ENCODE results near the gene TBX2. TPM values are rescaled to one million over a fixed set of nuclear protein-coding genes. Genes with fewer than 3 reads are reported as not detected.

TBX2 gene
- total and polyA plus RNA-seq, 2 of the 13 experiments (the other 11 are each of a cell fraction or from before 2014, with no cell fraction given) = 2.8 to 15.3 TPM

DNA sequence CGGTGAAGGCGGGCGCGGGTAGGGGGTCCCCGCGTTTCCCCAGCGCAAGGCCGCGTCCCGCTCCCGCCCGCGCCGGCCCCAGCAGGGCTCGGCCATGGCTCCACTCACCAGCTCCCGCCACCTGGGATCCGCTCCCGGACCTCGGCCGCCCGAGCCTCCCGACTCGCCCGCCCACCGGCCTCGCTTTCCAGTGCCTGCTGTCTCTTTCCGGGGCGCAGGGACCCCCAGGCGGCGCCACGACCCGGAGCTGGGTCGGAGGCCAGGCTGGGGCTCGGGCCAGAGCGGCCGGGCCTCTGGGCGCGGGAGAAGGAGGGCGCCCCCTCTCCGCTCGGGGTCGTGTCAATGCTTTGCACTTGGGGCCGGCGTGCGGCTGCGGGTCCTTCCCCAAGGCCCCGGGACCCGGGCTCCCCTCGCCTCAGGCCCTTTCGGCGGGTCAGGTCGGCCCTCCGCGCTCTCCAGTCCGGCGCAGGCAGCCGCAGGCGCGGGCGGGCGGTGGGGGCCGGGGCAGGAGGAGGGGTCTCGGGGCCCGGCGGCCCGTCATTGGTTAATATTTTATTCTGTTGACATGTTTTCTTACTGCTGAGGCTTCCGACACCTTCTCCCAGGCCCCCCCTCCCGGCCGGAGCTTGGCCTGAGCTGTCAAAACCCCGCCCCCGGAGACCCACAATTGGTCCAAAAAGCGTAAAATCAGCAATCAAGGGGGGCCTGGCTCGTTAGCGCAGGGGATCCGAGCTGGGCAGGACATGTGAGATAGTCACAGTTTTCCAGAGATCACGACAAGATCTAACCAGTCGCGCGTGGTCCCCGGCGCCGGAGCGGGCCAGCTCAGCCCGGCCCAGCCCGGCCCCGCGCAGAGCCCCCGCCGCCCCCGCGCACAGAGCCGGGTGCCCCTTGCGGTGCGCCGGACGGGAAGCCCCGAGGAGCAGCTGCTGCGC is at the start of gene TBX2 (continued):
- TF ChIP-seq, protein P1, sequence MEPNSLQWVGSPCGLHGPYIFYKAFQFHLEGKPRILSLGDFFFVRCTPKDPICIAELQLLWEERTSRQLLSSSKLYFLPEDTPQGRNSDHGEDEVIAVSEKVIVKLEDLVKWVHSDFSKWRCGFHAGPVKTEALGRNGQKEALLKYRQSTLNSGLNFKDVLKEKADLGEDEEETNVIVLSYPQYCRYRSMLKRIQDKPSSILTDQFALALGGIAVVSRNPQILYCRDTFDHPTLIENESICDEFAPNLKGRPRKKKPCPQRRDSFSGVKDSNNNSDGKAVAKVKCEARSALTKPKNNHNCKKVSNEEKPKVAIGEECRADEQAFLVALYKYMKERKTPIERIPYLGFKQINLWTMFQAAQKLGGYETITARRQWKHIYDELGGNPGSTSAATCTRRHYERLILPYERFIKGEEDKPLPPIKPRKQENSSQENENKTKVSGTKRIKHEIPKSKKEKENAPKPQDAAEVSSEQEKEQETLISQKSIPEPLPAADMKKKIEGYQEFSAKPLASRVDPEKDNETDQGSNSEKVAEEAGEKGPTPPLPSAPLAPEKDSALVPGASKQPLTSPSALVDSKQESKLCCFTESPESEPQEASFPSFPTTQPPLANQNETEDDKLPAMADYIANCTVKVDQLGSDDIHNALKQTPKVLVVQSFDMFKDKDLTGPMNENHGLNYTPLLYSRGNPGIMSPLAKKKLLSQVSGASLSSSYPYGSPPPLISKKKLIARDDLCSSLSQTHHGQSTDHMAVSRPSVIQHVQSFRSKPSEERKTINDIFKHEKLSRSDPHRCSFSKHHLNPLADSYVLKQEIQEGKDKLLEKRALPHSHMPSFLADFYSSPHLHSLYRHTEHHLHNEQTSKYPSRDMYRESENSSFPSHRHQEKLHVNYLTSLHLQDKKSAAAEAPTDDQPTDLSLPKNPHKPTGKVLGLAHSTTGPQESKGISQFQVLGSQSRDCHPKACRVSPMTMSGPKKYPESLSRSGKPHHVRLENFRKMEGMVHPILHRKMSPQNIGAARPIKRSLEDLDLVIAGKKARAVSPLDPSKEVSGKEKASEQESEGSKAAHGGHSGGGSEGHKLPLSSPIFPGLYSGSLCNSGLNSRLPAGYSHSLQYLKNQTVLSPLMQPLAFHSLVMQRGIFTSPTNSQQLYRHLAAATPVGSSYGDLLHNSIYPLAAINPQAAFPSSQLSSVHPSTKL (CRISPR knock-in tag; IDR thresholded peaks at IDR 0.05) = peak; percentile 28; the same call in 1 of the 2 replicates
- TF ChIP-seq, protein P2, sequence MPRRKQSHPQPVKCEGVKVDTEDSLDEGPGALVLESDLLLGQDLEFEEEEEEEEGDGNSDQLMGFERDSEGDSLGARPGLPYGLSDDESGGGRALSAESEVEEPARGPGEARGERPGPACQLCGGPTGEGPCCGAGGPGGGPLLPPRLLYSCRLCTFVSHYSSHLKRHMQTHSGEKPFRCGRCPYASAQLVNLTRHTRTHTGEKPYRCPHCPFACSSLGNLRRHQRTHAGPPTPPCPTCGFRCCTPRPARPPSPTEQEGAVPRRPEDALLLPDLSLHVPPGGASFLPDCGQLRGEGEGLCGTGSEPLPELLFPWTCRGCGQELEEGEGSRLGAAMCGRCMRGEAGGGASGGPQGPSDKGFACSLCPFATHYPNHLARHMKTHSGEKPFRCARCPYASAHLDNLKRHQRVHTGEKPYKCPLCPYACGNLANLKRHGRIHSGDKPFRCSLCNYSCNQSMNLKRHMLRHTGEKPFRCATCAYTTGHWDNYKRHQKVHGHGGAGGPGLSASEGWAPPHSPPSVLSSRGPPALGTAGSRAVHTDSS (CRISPR knock-in tag; conservative IDR thresholded peaks at IDR 0.05) = no peak
- peak; percentile 19; the same call in 1 of the 2 replicates for TF ChIP-seq ZMYM4 (CRISPR knock-in tag; IDR thresholded peaks at IDR 0.05)
- TF ChIP-seq, protein P3, sequence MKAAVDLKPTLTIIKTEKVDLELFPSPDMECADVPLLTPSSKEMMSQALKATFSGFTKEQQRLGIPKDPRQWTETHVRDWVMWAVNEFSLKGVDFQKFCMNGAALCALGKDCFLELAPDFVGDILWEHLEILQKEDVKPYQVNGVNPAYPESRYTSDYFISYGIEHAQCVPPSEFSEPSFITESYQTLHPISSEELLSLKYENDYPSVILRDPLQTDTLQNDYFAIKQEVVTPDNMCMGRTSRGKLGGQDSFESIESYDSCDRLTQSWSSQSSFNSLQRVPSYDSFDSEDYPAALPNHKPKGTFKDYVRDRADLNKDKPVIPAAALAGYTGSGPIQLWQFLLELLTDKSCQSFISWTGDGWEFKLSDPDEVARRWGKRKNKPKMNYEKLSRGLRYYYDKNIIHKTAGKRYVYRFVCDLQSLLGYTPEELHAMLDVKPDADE (CRISPR knock-in tag; IDR thresholded peaks at IDR 0.05) = 0 out of 2 replicates have a peak, but pooled peaks have one; percentile 73
- no peak for TF ChIP-seq ZNF30 (CRISPR knock-in tag; IDR thresholded peaks at IDR 0.05)
- peak; percentile 88; the same call in 1 of the 2 replicates for TF ChIP-seq KAT7 (CRISPR knock-in tag; IDR thresholded peaks at IDR 0.05; ENCODE audit: borderline replicate concordance)
- 0 out of 2 replicates have a peak, but pooled peaks have one; percentile 15 for TF ChIP-seq ZNF367 (CRISPR knock-in tag; IDR thresholded peaks at IDR 0.05; ENCODE audit: borderline replicate concordance)
- no peak; the same call in 1 of the 2 replicates for TF ChIP-seq PPARG (CRISPR knock-in tag; conservative IDR thresholded peaks at IDR 0.05)
- no peak for TF ChIP-seq SMARCC2 (IDR thresholded peaks at IDR 0.05)
- TF ChIP-seq ZNF12 (CRISPR knock-in tag; IDR thresholded peaks at IDR 0.05) = no peak
- TF ChIP-seq, protein P4, sequence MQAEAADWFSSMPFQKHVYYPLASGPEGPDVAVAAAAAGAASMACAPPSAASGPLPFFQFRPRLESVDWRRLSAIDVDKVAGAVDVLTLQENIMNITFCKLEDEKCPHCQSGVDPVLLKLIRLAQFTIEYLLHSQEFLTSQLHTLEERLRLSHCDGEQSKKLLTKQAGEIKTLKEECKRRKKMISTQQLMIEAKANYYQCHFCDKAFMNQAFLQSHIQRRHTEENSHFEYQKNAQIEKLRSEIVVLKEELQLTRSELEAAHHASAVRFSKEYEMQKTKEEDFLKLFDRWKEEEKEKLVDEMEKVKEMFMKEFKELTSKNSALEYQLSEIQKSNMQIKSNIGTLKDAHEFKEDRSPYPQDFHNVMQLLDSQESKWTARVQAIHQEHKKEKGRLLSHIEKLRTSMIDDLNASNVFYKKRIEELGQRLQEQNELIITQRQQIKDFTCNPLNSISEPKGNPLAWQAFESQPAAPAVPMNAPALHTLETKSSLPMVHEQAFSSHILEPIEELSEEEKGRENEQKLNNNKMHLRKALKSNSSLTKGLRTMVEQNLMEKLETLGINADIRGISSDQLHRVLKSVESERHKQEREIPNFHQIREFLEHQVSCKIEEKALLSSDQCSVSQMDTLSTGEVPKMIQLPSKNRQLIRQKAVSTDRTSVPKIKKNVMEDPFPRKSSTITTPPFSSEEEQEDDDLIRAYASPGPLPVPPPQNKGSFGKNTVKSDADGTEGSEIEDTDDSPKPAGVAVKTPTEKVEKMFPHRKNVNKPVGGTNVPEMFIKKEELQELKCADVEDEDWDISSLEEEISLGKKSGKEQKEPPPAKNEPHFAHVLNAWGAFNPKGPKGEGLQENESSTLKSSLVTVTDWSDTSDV (CRISPR knock-in tag; IDR thresholded peaks at IDR 0.05) = 0 out of 2 replicates have a peak, but pooled peaks have one; percentile 20
- TF ChIP-seq, protein P5, sequence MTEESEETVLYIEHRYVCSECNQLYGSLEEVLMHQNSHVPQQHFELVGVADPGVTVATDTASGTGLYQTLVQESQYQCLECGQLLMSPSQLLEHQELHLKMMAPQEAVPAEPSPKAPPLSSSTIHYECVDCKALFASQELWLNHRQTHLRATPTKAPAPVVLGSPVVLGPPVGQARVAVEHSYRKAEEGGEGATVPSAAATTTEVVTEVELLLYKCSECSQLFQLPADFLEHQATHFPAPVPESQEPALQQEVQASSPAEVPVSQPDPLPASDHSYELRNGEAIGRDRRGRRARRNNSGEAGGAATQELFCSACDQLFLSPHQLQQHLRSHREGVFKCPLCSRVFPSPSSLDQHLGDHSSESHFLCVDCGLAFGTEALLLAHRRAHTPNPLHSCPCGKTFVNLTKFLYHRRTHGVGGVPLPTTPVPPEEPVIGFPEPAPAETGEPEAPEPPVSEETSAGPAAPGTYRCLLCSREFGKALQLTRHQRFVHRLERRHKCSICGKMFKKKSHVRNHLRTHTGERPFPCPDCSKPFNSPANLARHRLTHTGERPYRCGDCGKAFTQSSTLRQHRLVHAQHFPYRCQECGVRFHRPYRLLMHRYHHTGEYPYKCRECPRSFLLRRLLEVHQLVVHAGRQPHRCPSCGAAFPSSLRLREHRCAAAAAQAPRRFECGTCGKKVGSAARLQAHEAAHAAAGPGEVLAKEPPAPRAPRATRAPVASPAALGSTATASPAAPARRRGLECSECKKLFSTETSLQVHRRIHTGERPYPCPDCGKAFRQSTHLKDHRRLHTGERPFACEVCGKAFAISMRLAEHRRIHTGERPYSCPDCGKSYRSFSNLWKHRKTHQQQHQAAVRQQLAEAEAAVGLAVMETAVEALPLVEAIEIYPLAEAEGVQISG (CRISPR knock-in tag; IDR thresholded peaks at IDR 0.05) = peak; percentile 98
- TF ChIP-seq TAF1 (CRISPR knock-in tag; IDR thresholded peaks at IDR 0.05) = peak; percentile 81
